Nephron progenitor cell (in vitro differentiated cells): Measurements from ENCODE around the gene AKR7A3.

ENCODE experiments used
- DNase-seq: peaks from one replicate; pipeline ENCODE4 v3.0.0; 2021
- H3K27ac Mint-ChIP-seq: 2 replicates; pipeline ENCODE4 v1.8.0; 2021; ENCODE audit warnings: mild to moderate bottlenecking, moderate library complexity, mixed read lengths
- H3K27me3 Mint-ChIP-seq: 2 replicates; pipeline ENCODE4 v1.8.0; 2021; ENCODE audit warnings: mild to moderate bottlenecking, low read depth, mixed read lengths; ENCODE audit not compliant: poor library complexity
- H3K36me3 Mint-ChIP-seq: 2 replicates; pipeline ENCODE4 v1.8.0; 2021; ENCODE audit warnings: low read depth, mixed read lengths
- H3K4me1 Mint-ChIP-seq: 2 replicates; pipeline ENCODE4 v1.8.0; 2021; ENCODE audit warnings: mixed read lengths
- H3K4me3 Mint-ChIP-seq: 2 replicates; pipeline ENCODE4 v1.8.0; 2021; ENCODE audit warnings: mild to moderate bottlenecking, moderate library complexity, mixed read lengths
- H3K9me3 Mint-ChIP-seq: 2 replicates; pipeline ENCODE4 v1.8.0; 2021; ENCODE audit warnings: mild to moderate bottlenecking, moderate library complexity, mixed read lengths
- TF ChIP-seq, protein P1 (sequence below): fragments of 200-600 bp; sonication (generic); IDR thresholded peaks from 2 replicates; pipeline ENCODE4 v1.5.0; 2021; ENCODE audit warnings: antibody characterized with exemption

Gene AKR7A3

DNA sequence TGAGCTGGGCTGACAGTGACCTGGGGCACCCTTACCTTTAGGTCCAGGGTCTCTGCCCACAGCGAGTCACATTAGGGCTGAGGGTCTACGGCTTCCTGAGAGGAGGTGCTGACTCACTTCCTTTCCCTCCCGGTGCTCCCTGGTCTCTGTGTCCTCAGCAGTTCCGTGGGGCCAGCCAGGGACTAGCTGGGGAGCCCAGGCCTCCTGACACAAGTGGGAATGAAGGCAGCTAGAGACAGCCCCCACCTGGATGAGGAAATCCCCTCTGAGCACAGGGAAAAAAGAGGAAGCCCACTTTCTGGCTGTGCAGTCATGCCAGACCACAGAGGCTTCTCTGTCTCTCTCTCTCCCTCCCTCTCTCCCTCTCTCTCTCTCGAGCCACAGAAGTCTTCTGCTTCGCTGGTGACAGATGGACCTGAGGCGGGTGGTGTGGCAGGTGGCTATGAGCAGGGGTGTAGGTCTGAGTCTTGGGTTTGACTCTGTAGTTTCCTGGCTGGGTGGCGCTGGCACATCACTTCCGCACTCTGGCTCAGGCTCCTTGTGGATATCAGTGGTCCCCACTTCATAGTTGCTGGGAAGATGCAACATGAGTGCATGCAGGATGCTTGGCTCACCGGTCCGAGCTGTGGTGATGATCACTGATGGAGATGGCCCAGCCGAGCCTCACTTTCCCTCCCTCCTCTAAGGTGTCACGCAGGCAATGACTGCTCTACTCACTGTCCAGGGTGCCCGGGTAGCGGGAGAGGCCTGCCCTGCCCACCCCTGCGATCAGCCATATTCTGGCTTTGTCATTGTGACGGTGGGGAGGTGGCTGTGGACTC lies 27.0 kb upstream of the AKR7A3 start:
- peak overlapping the region; percentile 51 for H3K27ac Mint-ChIP-seq
- TF ChIP-seq, protein P1, sequence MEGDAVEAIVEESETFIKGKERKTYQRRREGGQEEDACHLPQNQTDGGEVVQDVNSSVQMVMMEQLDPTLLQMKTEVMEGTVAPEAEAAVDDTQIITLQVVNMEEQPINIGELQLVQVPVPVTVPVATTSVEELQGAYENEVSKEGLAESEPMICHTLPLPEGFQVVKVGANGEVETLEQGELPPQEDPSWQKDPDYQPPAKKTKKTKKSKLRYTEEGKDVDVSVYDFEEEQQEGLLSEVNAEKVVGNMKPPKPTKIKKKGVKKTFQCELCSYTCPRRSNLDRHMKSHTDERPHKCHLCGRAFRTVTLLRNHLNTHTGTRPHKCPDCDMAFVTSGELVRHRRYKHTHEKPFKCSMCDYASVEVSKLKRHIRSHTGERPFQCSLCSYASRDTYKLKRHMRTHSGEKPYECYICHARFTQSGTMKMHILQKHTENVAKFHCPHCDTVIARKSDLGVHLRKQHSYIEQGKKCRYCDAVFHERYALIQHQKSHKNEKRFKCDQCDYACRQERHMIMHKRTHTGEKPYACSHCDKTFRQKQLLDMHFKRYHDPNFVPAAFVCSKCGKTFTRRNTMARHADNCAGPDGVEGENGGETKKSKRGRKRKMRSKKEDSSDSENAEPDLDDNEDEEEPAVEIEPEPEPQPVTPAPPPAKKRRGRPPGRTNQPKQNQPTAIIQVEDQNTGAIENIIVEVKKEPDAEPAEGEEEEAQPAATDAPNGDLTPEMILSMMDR: no peak
- no peaks in the 10 kb centered on the region for H3K27me3 Mint-ChIP-seq
- H3K4me3 Mint-ChIP-seq: peak overlapping the region; percentile 25
- DNase-seq: no peak
- H3K36me3 Mint-ChIP-seq: peaks cover 17% of the 10 kb centered on the region
- no peaks in the 10 kb centered on the region for H3K9me3 Mint-ChIP-seq
- peaks cover 53% of the 10 kb centered on the region for H3K4me1 Mint-ChIP-seq

GRCh38 chr1:19313961-19314882 lies 25.7 kb upstream of the AKR7A3 start:
- no peak for DNase-seq
- Mint-ChIP-seq H3K4me3 (no peak overlapping the region), H3K27me3 (no peaks in the 10 kb centered on the region), H3K4me1 (peaks cover 60% of the 10 kb centered on the region), H3K36me3 (peaks cover 15% of the 10 kb centered on the region), H3K27ac (no peak overlapping the region), H3K9me3 (no peaks in the 10 kb centered on the region)
- TF ChIP-seq, protein P1: no peak

DNA sequence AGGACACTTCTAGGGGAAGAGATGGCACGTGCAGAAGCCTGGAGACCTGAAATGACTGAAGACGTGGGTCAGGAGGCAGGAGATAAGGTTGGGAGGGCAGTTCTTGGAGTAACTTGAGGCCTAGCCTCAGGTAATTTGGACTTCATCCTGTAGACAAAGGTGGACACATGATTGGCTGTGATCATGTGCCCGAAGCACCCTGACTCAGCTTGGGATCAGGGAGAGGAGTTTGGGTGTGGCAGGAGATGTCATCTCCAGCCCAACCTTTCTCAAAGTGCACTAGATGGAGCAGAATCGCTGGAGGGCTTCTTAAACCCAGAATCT lies 25.0 kb upstream of the AKR7A3 start:
- DNase-seq: no peak
- TF ChIP-seq, protein P1: no peak
- H3K4me1 Mint-ChIP-seq: peaks cover 59% of the 10 kb centered on the region
- H3K27ac Mint-ChIP-seq: no peak overlapping the region
- peaks cover 15% of the 10 kb centered on the region for H3K36me3 Mint-ChIP-seq
- no peaks in the 10 kb centered on the region for H3K9me3 Mint-ChIP-seq
- H3K27me3 Mint-ChIP-seq: no peaks in the 10 kb centered on the region
- H3K4me3 Mint-ChIP-seq: peak overlapping the region; percentile 78

- H3K4me1 Mint-ChIP-seq: peaks cover 55% of the 10 kb centered on the region
- TF ChIP-seq, protein P1: no peak
- peaks cover 15% of the 10 kb centered on the region for H3K36me3 Mint-ChIP-seq
- no peak overlapping the region for H3K27ac Mint-ChIP-seq
- no peaks in the 10 kb centered on the region for H3K9me3 Mint-ChIP-seq
- no peaks in the 10 kb centered on the region for H3K27me3 Mint-ChIP-seq
- no peak for DNase-seq
- peak overlapping the region; percentile 78 for H3K4me3 Mint-ChIP-seq
Measured at GRCh38 chr1:19312782-19313635, 24.4 kb upstream of the AKR7A3 start.

DNA sequence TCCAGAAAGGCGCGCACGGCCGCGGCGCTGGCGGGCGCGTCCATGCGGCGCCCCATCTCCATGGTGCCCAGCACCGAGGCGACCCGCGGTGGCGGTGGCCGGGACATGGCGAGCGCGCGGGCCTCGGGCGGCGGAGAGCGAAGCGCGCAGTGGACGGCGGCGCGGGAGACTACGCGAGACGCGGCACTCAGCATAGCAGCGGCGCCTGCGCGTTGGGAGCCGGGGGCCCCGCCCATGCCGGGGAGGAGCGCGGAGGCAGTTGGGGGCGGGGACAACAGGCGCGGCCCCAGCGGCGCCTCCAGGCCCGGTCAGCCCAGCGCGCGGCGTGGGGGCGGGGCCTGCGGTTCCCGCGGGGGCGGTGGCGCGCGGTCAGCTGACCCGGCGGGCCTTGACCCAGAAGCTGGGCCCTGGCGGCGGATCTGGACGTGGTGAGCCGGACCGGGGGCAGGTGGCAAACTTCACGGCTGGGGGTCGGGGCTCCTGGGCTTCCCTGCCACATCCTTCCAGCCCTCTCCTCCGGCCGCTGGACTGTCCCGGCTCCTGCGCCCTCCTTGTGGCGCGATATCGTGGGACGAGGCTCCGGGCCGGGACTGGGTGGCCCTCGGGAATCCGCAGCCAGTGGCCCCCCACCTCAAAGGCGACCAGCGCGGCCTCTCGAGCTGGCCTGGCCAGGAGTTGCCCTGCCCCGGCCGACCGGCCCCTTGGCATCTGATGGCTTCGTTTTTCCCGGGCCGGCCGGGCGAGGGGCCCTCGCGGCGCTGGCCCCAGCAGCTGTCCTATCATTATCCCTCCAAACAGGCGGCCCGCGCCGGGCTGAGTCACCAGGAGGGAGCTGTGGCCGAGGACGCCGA lies 23.6 kb upstream of the AKR7A3 start, which contains the start of the genes AKR7A2 and SLC66A1:
Gene AKR7A2, minus strand, starts transcription at position 214 of the 851 bp plus-strand sequence. Its CDS starts 20 bp downstream, at position 194.
Gene SLC66A1, plus strand, starts transcription at position 396 of the 851 bp plus-strand sequence. CDS start 5,352 bp downstream, outside the sequence.
- H3K36me3 Mint-ChIP-seq: peaks cover 20% of the 10 kb centered on the region
- H3K27ac Mint-ChIP-seq: no peak within 1 kb of the TSS
- TF ChIP-seq, protein P1: no peak
- H3K4me1 Mint-ChIP-seq: peaks cover 54% of the 10 kb centered on the region
- DNase-seq: peak; percentile 93
- no peaks in the 10 kb centered on the region for H3K27me3 Mint-ChIP-seq
- H3K4me3 Mint-ChIP-seq: peak within 1 kb of the TSS; percentile 89
- no peaks in the 10 kb centered on the region for H3K9me3 Mint-ChIP-seq
